Measurements from ENCODE around the gene IL12B. TPM values are rescaled to one million over a fixed set of nuclear protein-coding genes. Genes with fewer than 3 reads are reported as not detected.

The IL12B gene
- total and polyA plus RNA-seq, 2 of the 4 experiments (the other 2 are of a cell fraction), result 0.03 TPM; not detected in 1

GRCh38 chr5:159286420-159287035 is 43.8 kb downstream of the IL12B start:
- ChIA-PET CTCF (interaction anchor here (0.6 to 2.0 kb wide), 6 partner anchors 8 to 157 kb away, joined by 3 to 7 read pairs (median 3); no protein-coding TSS in a partner anchor), POLR2A (ENCODE audit: unreplicated experiment) (no interaction called here)
- Histone ChIP-seq H2BK20ac (ENCODE audit: low read depth, low read length) (no peak overlapping the region), H3K9me3 (ENCODE audit: control insufficient read depth, insufficient read depth, low read length) (no peaks in the 10 kb centered on the region), H3K36me3 (ENCODE audit: control insufficient read depth, insufficient read depth, low read length) (peaks cover 2% of the 10 kb centered on the region; the same call in 1 of the 2 replicates), H4K20me1 (ENCODE audit: insufficient read depth, low read length) (no peaks in the 10 kb centered on the region), H3K4ac (ENCODE audit: low read depth, low read length) (no peak overlapping the region), H4K91ac (ENCODE audit: insufficient read depth, low read depth, low read length) (no peak overlapping the region), H2AK5ac (ENCODE audit: low read depth, low read length) (no peak overlapping the region), H2AK9ac (replicated peaks; ENCODE audit: low read depth, low read length, poor library complexity) (no peak overlapping the region), H2BK120ac (ENCODE audit: low read depth, low read length) (no peak overlapping the region), H3K56ac (ENCODE audit: extremely low read depth, insufficient read depth, low read length) (no peak overlapping the region), H3K18ac (ENCODE audit: low read depth, low read length) (no peak overlapping the region), H4K5ac (ENCODE audit: low read depth, low read length) (no peak overlapping the region), H3K4me1 (ENCODE audit: control insufficient read depth, insufficient read depth, low read length) (no peaks in the 10 kb centered on the region), H3K27ac (ENCODE audit: insufficient read depth, low read length) (no peak overlapping the region), H2AFZ (replicated peaks; ENCODE audit: low read length, poor library complexity) (no peak overlapping the region), H3K4me3 (ENCODE audit: insufficient read depth, low read depth, low read length) (no peak overlapping the region), H4K8ac (ENCODE audit: low read depth in 2 of 2, low read length in 2 of 2) (no peak overlapping the region), H3K4me2 (ENCODE audit: low read depth, low read length) (no peak overlapping the region), H2BK15ac (ENCODE audit: low read depth, low read length) (no peak overlapping the region), H3K27me3 (ENCODE audit: control insufficient read depth, insufficient read depth, low read length) (no peaks in the 10 kb centered on the region), H2BK5ac (ENCODE audit: low read depth, low read length, poor library complexity, severe bottlenecking) (no peak overlapping the region), H3K9ac (ENCODE audit: low read depth, low read length) (no peak overlapping the region), H3K23ac (ENCODE audit: low read depth, low read length) (no peak overlapping the region), H3K14ac (replicated peaks; ENCODE audit: low read depth, low read length) (no peak overlapping the region), H3K79me1 (ENCODE audit: low read depth in 1 of 2, low read length in 2 of 2) (no peaks in the 10 kb centered on the region), H3K9me1 (ENCODE audit: insufficient read depth, low read length) (no peaks in the 10 kb centered on the region)
- TF ChIP-seq SMC3 (IDR thresholded peaks at IDR 0.05; ENCODE audit: low read depth, low read length), result peak; percentile 54; the same call in 1 of the 2 replicates
- TF ChIP-seq MAZ (IDR thresholded peaks at IDR 0.05; ENCODE audit: borderline replicate concordance, low read depth, low read length), result no peak
- no peak for TF ChIP-seq RFX5 (IDR thresholded peaks at IDR 0.05; ENCODE audit: low read depth, low read length)
- no peak for TF ChIP-seq USF2 (IDR thresholded peaks at IDR 0.05; ENCODE audit: low read depth, low read length)
- TF ChIP-seq NFE2L2 (IDR thresholded peaks at IDR 0.05; ENCODE audit: low read depth, low read length), result no peak
- no peak for TF ChIP-seq POLR2A (IDR thresholded peaks at IDR 0.05; ENCODE audit: low read depth, low read length)
- peak; percentile 56 for TF ChIP-seq CTCF (conservative IDR thresholded peaks at IDR 0.05; ENCODE audit: low read depth, low read length)
- TF ChIP-seq ELK1 (IDR thresholded peaks at IDR 0.05; ENCODE audit: borderline replicate concordance, low read depth, low read length), result no peak
- TF ChIP-seq FOS (IDR thresholded peaks at IDR 0.05; ENCODE audit: low read depth, low read length), result no peak
- TF ChIP-seq MAFK (IDR thresholded peaks at IDR 0.05; ENCODE audit: low read depth, low read length), result no peak
- TF ChIP-seq RAD21 (IDR thresholded peaks at IDR 0.05; ENCODE audit: low read length), result peak; percentile 77
- no peak for TF ChIP-seq CHD1 (IDR thresholded peaks at IDR 0.05; ENCODE audit: low read depth, low read length)
- TF ChIP-seq BHLHE40 (IDR thresholded peaks at IDR 0.05; ENCODE audit: low read depth, low read length), result no peak
- TF ChIP-seq RCOR1 (IDR thresholded peaks at IDR 0.05; ENCODE audit: insufficient replicate concordance, low read length), result no peak
- no peak for TF ChIP-seq CEBPB (IDR thresholded peaks at IDR 0.05; ENCODE audit: low read depth, low read length)
- TF ChIP-seq MXI1 (IDR thresholded peaks at IDR 0.05; ENCODE audit: borderline replicate concordance, low read depth, low read length), result no peak
- no TSS peak for BruUV-seq (replicated peaks)
- dilution Hi-C loops (cut with HindIII; ENCODE audit: low sequenced_read_pairs, unreplicated experiment) (no loop called here), intact Hi-C loops (cut with micrococcal nuclease) (loop anchor here (1.0 to 5.0 kb wide), 3 partner anchors 141 to 681 kb away; partner anchors contain the start of gene ADRA1B), in situ Hi-C loops (cut with MboI; ENCODE audit: low sequenced_read_pairs) (loop anchor here (10.0 kb wide), 1 partner anchor 698 kb away; no protein-coding TSS in a partner anchor)
- WGBS, 2 experiments (ENCODE audit: extremely low coverage in 2 of 2, insufficient read length in 1 of 2), result no CpG with 5 or more reads among the region's 8 CpGs
- ATAC-seq (ENCODE audit: low read depth) (peak; percentile 53; the same call in 1 of the 2 replicates), DNase-seq (peak; percentile 48)

Data from IMR-90 (cell line).